Ovary (tissue), 3 donors: Measurements from ENCODE around the gene FLRT2.

Experiments used
- CTCF ChIP-seq, 3 donors: fragments of 450-650 bp in 2 of 3; fragments of 200-600 bp in 1 of 3; IDR thresholded peaks; one replicate each; pipeline versions ENCODE4 v1.5.1 to v1.8.0; 2016 to 2022; ENCODE audit warnings: antibody characterized with exemption in 3 of 3, mild to moderate bottlenecking in 1 of 3
- EP300 ChIP-seq: sonication (generic); formaldehyde crosslinking; IDR thresholded peaks from one replicate; pipeline ENCODE4 v1.6.1; 2017; ENCODE audit warnings: antibody characterized with exemption
- donor health status: DM: no; HTN: no; CAD: no.

DNA sequence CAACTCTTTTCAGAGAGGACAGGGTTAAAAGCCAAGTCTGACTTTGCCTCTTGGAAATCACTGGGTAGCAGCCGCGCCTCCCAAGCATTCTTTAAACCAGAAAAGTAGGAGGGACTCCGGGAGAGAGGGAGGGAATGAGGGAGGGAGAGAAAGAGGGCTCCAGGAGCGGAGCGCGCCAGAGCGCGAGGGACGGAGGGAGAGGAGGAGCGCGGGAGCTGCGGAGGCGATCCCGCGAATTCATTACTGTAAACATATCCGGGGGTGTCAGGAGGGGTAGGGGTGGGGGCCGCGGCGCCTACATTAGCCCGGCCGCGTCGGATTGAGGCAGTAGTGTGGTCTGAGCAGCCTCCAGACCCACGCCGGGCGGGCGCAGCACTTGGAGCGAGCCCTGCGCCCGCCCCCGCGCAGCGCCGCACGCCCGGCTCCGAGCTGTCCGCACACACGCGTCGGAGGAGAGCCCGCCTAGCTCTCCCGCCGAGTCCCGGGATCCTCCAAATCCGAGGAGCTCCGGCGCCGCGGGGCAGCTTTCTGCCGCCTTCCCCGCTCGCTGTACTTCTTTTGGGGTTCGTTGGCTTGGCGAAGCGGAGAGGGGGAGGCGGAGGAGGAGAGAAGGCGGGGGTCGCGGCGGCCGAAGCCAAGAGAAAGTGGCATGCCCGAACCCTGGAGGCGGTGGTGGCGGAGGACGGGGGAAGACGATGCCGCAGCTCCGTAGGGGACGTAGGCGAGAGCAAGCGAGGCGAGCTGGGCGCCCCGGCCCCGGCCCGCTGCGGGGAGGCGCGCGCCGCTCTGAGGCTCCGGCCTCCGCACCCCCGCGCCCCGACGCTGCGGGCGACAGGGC lies 3.3 kb downstream of the FLRT2 start:
- TF ChIP-seq EP300 (no peak), CTCF (IDR thresholded peaks at IDR 0.05) (no peak)
